ENCODE data around the gene STX1A.
"Not testable (repeated sequence)": the region's sequence is repeated elsewhere in the genome, so short reads cannot be mapped to it uniquely, and the experiment has no call there.

DNA sequence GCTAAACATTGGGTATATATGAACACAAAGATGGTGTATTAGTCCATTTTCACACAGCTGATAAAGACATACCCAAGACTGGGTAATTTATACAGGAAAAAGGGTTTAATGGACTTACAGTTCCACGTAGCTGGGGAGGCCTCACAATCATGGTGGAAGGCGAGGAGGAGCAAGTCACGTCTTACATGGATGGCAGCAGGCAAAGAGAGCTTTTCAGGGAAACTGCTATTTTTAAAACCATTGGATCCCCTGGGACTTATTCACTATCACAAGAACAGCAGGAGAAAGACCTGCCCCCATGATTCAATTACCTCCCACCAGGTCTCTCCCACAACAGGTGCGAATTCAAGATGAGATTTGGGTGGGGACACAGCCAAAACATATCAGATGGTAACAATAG is 64.2 kb downstream of the STX1A start:
- not testable (repeated sequence) for TF ChIP-seq YY1 (IDR thresholded peaks at IDR 0.05; ENCODE audit: insufficient read depth, insufficient read length); ZNF274 (IDR thresholded peaks at IDR 0.05; ENCODE audit: low read depth, low read length); SUZ12 (IDR thresholded peaks at IDR 0.05; ENCODE audit: extremely low read depth, insufficient read depth, insufficient read length)
